C4-2B (cell line): ENCODE results near the gene THSD7B.
A peak's percentile ranks its signal among the peaks of the same experiment; 100 is the strongest.

Experiments used
- CTCF ChIP-seq: fragments of 450-650 bp; conservative IDR thresholded peaks from 2 replicates; pipeline ENCODE4 v1.5.1; 2017; ENCODE audit warnings: mild to moderate bottlenecking
- ZFX ChIP-seq: fragments of 450-650 bp; IDR thresholded peaks from 2 replicates; pipeline ENCODE4 v1.6.1; 2017

DNA sequence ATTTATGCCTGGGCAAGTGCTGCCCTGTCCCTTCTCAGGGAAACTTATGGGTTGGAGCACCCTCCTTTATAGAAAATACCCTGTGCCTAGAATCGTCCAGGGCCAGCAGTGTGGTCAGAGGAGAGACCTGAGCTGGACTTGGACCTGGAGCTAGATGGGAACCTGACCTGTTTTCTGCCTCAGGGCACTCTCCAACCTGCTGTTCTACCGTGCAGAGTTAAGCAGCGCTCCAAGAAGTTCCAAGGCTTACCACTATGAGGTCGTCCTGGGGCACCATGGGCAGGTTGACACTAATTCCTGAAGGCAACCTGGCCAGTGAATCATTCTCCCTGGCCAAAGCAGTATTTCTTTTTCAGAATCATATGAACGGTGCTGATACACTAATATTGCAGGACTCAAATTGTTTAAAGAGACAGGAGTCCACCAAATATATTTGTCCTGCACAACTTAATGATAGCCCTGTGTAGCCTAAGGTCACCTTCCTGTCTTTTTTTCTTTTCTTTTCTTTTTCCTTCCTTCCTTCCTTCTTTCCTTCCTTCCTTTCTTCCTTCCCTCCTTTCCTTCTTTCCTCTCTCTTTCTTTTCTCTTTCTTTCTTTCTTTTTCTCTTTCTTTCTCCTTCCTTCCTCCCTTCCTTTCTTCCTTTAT is 743.5 kb downstream of the THSD7B start:
- TF ChIP-seq CTCF = 0 out of 2 replicates have a peak, but pooled peaks have one; percentile 3
- no peak for TF ChIP-seq ZFX
